ENCODE data around the gene CAPNS1.

The CAPNS1 gene

DNA sequence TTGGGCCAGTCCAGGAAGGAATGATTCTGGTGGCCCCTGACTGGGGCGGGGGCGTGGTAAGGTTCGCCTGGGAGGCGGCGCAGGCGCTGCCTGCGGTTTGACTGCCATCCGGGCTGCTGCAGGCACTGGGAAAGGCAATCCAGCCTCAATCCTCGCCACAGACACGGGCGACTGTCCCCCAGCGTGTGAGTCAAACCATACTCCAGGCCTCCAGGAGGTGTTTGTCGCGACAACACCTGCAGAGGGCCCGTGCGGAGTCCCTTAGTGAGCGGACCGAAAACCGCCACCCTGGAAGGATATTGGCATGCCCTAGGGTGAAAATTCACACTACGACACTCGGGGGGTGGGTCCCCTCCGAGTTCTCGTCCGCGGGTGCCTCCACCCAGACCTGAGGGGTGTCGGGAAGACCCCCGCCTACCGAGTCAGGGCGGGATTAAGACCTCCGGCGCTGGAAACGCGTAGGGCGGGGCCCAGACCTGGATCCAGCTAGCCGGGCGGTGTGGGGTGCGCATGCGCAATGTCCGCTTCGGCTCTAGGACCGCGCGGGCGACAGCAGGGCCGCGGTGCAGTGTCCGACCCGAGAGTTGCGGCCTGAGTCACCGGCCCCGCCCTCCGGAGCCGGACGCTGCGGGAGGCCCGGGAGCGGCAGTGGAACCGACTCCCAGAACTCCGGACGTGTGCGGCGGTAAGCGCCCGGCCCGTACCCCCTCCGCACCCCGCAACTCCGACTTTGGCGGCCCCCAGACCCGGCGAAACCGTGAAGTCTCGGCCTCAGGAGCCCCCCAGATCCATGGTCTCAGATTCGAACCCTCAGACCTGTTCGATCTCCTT lies at the start of gene CAPNS1:
Gene CAPNS1, plus strand, starts transcription at position 594 of the 831 bp plus-strand sequence. CDS start 946 bp downstream, outside the sequence.
- Histone ChIP-seq H3K9ac (ENCODE audit: low read length) (peak within 1 kb of the TSS; percentile 95), H3K4me3 (ENCODE audit: low read depth, low read length) (peak within 1 kb of the TSS; percentile 95), H3K27me3 (ENCODE audit: control insufficient read depth, insufficient read depth, low read length) (no peaks in the 10 kb centered on the region), H3K27ac (ENCODE audit: low read depth, low read length) (peak within 1 kb of the TSS; percentile 88), H3K4me1 (ENCODE audit: control insufficient read depth, insufficient read depth, low read length) (peaks cover 8% of the 10 kb centered on the region), H3K9me3 (ENCODE audit: control insufficient read depth, insufficient read depth, low read depth, low read length) (no peaks in the 10 kb centered on the region), H3K36me3 (ENCODE audit: control insufficient read depth, insufficient read depth, low read length) (peaks cover 24% of the 10 kb centered on the region)

- no peak overlapping the region for H3K9ac ChIP-seq (ENCODE audit: low read length)
- no peaks in the 10 kb centered on the region for H3K4me1 ChIP-seq (ENCODE audit: control insufficient read depth, insufficient read depth, low read length)
- H3K27me3 ChIP-seq (ENCODE audit: control insufficient read depth, insufficient read depth, low read length), result no peaks in the 10 kb centered on the region
- H3K27ac ChIP-seq (ENCODE audit: low read depth, low read length), result no peak overlapping the region
- H3K36me3 ChIP-seq (ENCODE audit: control insufficient read depth, insufficient read depth, low read length), result peaks cover 94% of the 10 kb centered on the region
- no peak overlapping the region for H3K4me3 ChIP-seq (ENCODE audit: low read depth, low read length)
- H3K9me3 ChIP-seq (ENCODE audit: control insufficient read depth, insufficient read depth, low read depth, low read length), result no peaks in the 10 kb centered on the region
Observed at GRCh38 chr19:36090910-36091695, 48.8 kb upstream of the CAPNS1 start.

- Histone ChIP-seq H3K4me3 (ENCODE audit: low read depth, low read length) (no peak overlapping the region), H3K9me3 (ENCODE audit: control insufficient read depth, insufficient read depth, low read depth, low read length) (no peaks in the 10 kb centered on the region), H3K36me3 (ENCODE audit: control insufficient read depth, insufficient read depth, low read length) (peaks cover 93% of the 10 kb centered on the region), H3K27me3 (ENCODE audit: control insufficient read depth, insufficient read depth, low read length) (no peaks in the 10 kb centered on the region), H3K27ac (ENCODE audit: low read depth, low read length) (no peak overlapping the region), H3K9ac (ENCODE audit: low read length) (no peak overlapping the region), H3K4me1 (ENCODE audit: control insufficient read depth, insufficient read depth, low read length) (no peaks in the 10 kb centered on the region)
Observed at GRCh38 chr19:36092566-36092965, 47.3 kb upstream of the CAPNS1 start.

GRCh38 chr19:36093146-36093662 lies 46.7 kb upstream of the CAPNS1 start:
- Histone ChIP-seq H3K4me3 (ENCODE audit: low read depth, low read length) (no peak overlapping the region), H3K9ac (ENCODE audit: low read length) (no peak overlapping the region), H3K27ac (ENCODE audit: low read depth, low read length) (no peak overlapping the region), H3K27me3 (ENCODE audit: control insufficient read depth, insufficient read depth, low read length) (no peaks in the 10 kb centered on the region), H3K36me3 (ENCODE audit: control insufficient read depth, insufficient read depth, low read length) (peaks cover 91% of the 10 kb centered on the region), H3K9me3 (ENCODE audit: control insufficient read depth, insufficient read depth, low read depth, low read length) (no peaks in the 10 kb centered on the region), H3K4me1 (ENCODE audit: control insufficient read depth, insufficient read depth, low read length) (no peaks in the 10 kb centered on the region)

DNA sequence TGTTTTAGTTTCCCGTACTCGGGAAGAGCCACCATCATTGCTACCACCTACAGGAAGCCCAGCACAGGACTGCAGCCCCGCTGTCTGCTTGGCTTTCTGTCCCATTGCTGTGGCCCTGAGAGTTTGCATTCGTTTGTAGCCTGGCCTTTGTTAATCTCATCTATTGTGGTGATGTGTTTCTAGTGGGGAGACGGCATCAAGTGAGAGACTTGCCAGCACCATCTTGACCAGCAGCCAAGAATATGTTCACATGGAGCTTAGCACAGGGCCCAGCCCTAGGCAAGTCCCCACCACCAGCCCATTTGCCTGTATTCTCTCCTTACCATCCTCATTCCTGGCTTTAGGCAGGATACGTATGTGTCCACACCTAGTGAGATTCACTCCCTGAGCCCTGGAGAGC lies 46.2 kb upstream of the CAPNS1 start:
- Histone ChIP-seq H3K4me3 (ENCODE audit: low read depth, low read length) (no peak overlapping the region), H3K9me3 (ENCODE audit: control insufficient read depth, insufficient read depth, low read depth, low read length) (no peaks in the 10 kb centered on the region), H3K27me3 (ENCODE audit: control insufficient read depth, insufficient read depth, low read length) (no peaks in the 10 kb centered on the region), H3K36me3 (ENCODE audit: control insufficient read depth, insufficient read depth, low read length) (peaks cover 91% of the 10 kb centered on the region), H3K9ac (ENCODE audit: low read length) (no peak overlapping the region), H3K4me1 (ENCODE audit: control insufficient read depth, insufficient read depth, low read length) (no peaks in the 10 kb centered on the region), H3K27ac (ENCODE audit: low read depth, low read length) (no peak overlapping the region)

DNA sequence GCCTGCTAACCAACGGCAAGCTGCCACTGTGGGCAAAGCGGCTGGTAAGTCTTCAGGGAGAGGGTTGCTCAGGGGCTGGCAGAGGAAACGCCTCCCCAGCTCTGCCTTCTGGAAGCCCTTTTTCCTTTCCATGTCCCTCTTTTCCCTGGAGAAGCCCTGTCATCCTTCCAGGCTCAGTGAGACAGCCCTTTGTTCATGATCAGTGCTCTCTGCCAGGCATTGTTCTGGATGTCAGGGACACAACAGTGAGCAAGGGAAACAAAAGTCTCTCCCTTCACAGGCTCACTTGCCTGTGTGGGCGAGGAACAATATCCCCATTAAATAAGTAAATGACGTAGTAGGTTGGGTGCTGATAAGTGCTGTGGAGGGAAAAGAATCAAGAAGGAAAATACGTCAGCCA lies 42.8 kb upstream of the CAPNS1 start:
- H3K4me3 ChIP-seq (ENCODE audit: low read depth, low read length), result no peak overlapping the region
- no peaks in the 10 kb centered on the region for H3K9me3 ChIP-seq (ENCODE audit: control insufficient read depth, insufficient read depth, low read depth, low read length)
- no peak overlapping the region for H3K27ac ChIP-seq (ENCODE audit: low read depth, low read length)
- no peaks in the 10 kb centered on the region for H3K27me3 ChIP-seq (ENCODE audit: control insufficient read depth, insufficient read depth, low read length)
- no peak overlapping the region for H3K9ac ChIP-seq (ENCODE audit: low read length)
- H3K4me1 ChIP-seq (ENCODE audit: control insufficient read depth, insufficient read depth, low read length), result no peaks in the 10 kb centered on the region
- H3K36me3 ChIP-seq (ENCODE audit: control insufficient read depth, insufficient read depth, low read length), result peaks cover 90% of the 10 kb centered on the region

GRCh38 chr19:36099166-36099785 lies 40.6 kb upstream of the CAPNS1 start:
- no peak overlapping the region for H3K9ac ChIP-seq (ENCODE audit: low read length)
- H3K4me1 ChIP-seq (ENCODE audit: control insufficient read depth, insufficient read depth, low read length), result no peaks in the 10 kb centered on the region
- H3K27me3 ChIP-seq (ENCODE audit: control insufficient read depth, insufficient read depth, low read length), result no peaks in the 10 kb centered on the region
- H3K36me3 ChIP-seq (ENCODE audit: control insufficient read depth, insufficient read depth, low read length), result peaks cover 90% of the 10 kb centered on the region
- H3K4me3 ChIP-seq (ENCODE audit: low read depth, low read length), result no peak overlapping the region
- no peaks in the 10 kb centered on the region for H3K9me3 ChIP-seq (ENCODE audit: control insufficient read depth, insufficient read depth, low read depth, low read length)
- H3K27ac ChIP-seq (ENCODE audit: low read depth, low read length), result no peak overlapping the region

GRCh38 chr19:36100476-36100875 lies 39.4 kb upstream of the CAPNS1 start:
- H3K27ac ChIP-seq (ENCODE audit: low read depth, low read length), result no peak overlapping the region
- no peaks in the 10 kb centered on the region for H3K4me1 ChIP-seq (ENCODE audit: control insufficient read depth, insufficient read depth, low read length)
- peaks cover 93% of the 10 kb centered on the region for H3K36me3 ChIP-seq (ENCODE audit: control insufficient read depth, insufficient read depth, low read length)
- H3K27me3 ChIP-seq (ENCODE audit: control insufficient read depth, insufficient read depth, low read length), result no peaks in the 10 kb centered on the region
- H3K9ac ChIP-seq (ENCODE audit: low read length), result no peak overlapping the region
- H3K9me3 ChIP-seq (ENCODE audit: control insufficient read depth, insufficient read depth, low read depth, low read length), result no peaks in the 10 kb centered on the region
- no peak overlapping the region for H3K4me3 ChIP-seq (ENCODE audit: low read depth, low read length)

GRCh38 chr19:36101550-36102327 lies 38.1 kb upstream of the CAPNS1 start:
- no peak overlapping the region for H3K4me3 ChIP-seq (ENCODE audit: low read depth, low read length)
- H3K9me3 ChIP-seq (ENCODE audit: control insufficient read depth, insufficient read depth, low read depth, low read length), result no peaks in the 10 kb centered on the region
- H3K27me3 ChIP-seq (ENCODE audit: control insufficient read depth, insufficient read depth, low read length), result no peaks in the 10 kb centered on the region
- H3K36me3 ChIP-seq (ENCODE audit: control insufficient read depth, insufficient read depth, low read length), result peaks cover 92% of the 10 kb centered on the region
- H3K4me1 ChIP-seq (ENCODE audit: control insufficient read depth, insufficient read depth, low read length), result no peaks in the 10 kb centered on the region
- no peak overlapping the region for H3K9ac ChIP-seq (ENCODE audit: low read length)
- no peak overlapping the region for H3K27ac ChIP-seq (ENCODE audit: low read depth, low read length)

DNA sequence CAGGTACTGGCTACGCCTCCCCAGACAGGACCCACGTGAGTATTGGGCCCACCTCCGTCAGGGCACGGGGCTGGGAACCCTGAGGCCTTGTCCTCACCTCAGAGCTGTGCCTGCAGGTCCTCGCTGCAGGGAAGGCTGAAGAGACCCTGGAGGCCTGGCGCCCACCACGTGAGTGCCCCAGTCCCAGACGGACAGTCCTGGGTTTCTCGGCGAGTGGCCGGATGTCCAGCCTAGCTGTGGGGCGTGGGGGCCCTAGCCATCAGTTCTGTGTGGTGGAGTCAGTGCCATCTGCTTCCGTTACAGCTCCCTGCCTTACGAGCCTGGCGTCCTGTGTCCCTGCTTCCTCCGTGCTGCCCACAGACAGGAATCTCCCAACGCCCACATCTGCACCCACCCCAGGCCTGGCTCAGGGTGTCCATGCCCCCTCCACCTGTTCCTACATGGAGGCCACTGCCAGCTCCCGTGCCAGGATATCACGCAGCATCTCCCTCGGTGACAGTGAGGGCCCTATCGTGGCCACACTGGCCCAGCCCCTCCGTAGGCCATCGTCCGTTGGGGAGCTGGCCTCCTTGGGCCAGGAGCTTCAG lies 36.7 kb upstream of the CAPNS1 start:
- Histone ChIP-seq H3K9me3 (ENCODE audit: control insufficient read depth, insufficient read depth, low read depth, low read length) (no peaks in the 10 kb centered on the region), H3K4me1 (ENCODE audit: control insufficient read depth, insufficient read depth, low read length) (no peaks in the 10 kb centered on the region), H3K27me3 (ENCODE audit: control insufficient read depth, insufficient read depth, low read length) (no peaks in the 10 kb centered on the region), H3K4me3 (ENCODE audit: low read depth, low read length) (no peak overlapping the region), H3K9ac (ENCODE audit: low read length) (no peak overlapping the region), H3K36me3 (ENCODE audit: control insufficient read depth, insufficient read depth, low read length) (peaks cover 85% of the 10 kb centered on the region), H3K27ac (ENCODE audit: low read depth, low read length) (no peak overlapping the region)

Measured in HUES6 (cell line).